Keratinocyte (primary cell): ENCODE measurements around the gene CCSAP.

ENCODE experiments used
- CTCF ChIP-seq, 3 experiments: IDR thresholded peaks in 1 of 3; conservative IDR thresholded peaks in 1 of 3; optimal IDR thresholded peaks in 1 of 3; 2 replicates in 2 of 3; 3 replicates in 1 of 3; pipeline versions ENCODE3 to v1.5.1; 2011; ENCODE audit warnings: low read length in 3 of 3, mild to moderate bottlenecking in 3 of 3, moderate library complexity in 2 of 3, control low read depth in 1 of 3, inconsistent platforms in 1 of 3; ENCODE audit not compliant: insufficient read depth in 2 of 3; ENCODE audit errors: extremely low read depth in 1 of 3
- EZH2 ChIP-seq: IDR thresholded peaks from one replicate; pipeline ENCODE4 v1.6.1; 2012; ENCODE audit warnings: inconsistent platforms, mild to moderate bottlenecking, low read length, moderate library complexity

GRCh38 chr1:229282295-229282823 is 60.5 kb downstream of the CCSAP start:
- no peak for TF ChIP-seq CTCF (optimal IDR thresholded peaks at IDR 0.05 in 1 of 3, IDR thresholded peaks at IDR 0.05 in 1 of 3, conservative IDR thresholded peaks at IDR 0.05 in 1 of 3; ENCODE audit: extremely low read depth in 1 of 3, insufficient read depth in 2 of 3, low read length in 3 of 3)
- no peak for TF ChIP-seq EZH2
